HEK293 (cell line): Measurements from ENCODE around the gene SCG3.

Experiments
- CTCF ChIA-PET: fragments of 350-600 bp; formaldehyde crosslinking; extraction: SDS; loops from one replicate; lab custom pipeline; 2021; ENCODE audit warnings: antibody characterized with exemption; lab: Yijun Ruan, JAX
- POLR2A ChIA-PET: fragments of 300-600 bp; formaldehyde crosslinking; extraction: SDS; loops from one replicate; lab custom pipeline; 2020; ENCODE audit warnings: antibody characterized with exemption, inconsistent platforms; lab: Yijun Ruan, JAX
- H3K27ac ChIP-seq: fragments of 200-500 bp; sonication (Bioruptor generic); 2 replicates; pipeline ENCODE4 v1.5.1; 2014; ENCODE audit warnings: low read depth, low read length, control low read depth, inconsistent platforms; ENCODE audit errors: extremely low read depth
- H3K36me3 ChIP-seq, 2 experiments: fragments of 200-500 bp in 1 of 2; sonication (Bioruptor generic) in 1 of 2; 1 replicate in 1 of 2; 2 replicates in 1 of 2; pipeline ENCODE4 v1.5.1; 2014 to 2017; ENCODE audit warnings: inconsistent platforms in 2 of 2, low read length in 2 of 2; ENCODE audit not compliant: control insufficient read depth in 2 of 2, insufficient read depth in 1 of 2
- H3K4me1 ChIP-seq: fragments of 200-500 bp; sonication (Bioruptor generic); 2 replicates; pipeline ENCODE4 v1.5.1; 2014; ENCODE audit warnings: mild to moderate bottlenecking, low read length, inconsistent platforms; ENCODE audit not compliant: control insufficient read depth, insufficient read depth
- H3K4me3 ChIP-seq: 2 replicates; pipeline ENCODE4 v1.5.1; 2011; ENCODE audit warnings: low read depth, mild to moderate bottlenecking, control low read depth, low read length, moderate library complexity
- H3K9me3 ChIP-seq: fragments of 200-500 bp; sonication (Bioruptor generic); 2 replicates; pipeline ENCODE4 v1.5.1; 2014; ENCODE audit warnings: low read depth, low read length, inconsistent platforms; ENCODE audit not compliant: control insufficient read depth, insufficient read depth
- GLI4 ChIP-seq: fragments of 450-650 bp; formaldehyde crosslinking; IDR thresholded peaks from 2 replicates; pipeline ENCODE4 v1.5.1; 2016; ENCODE audit warnings: missing biosample characterization, missing genetic modification characterization
- KLF1 ChIP-seq: fragments of 450-650 bp; formaldehyde crosslinking; IDR thresholded peaks from 2 replicates; pipeline ENCODE4 v1.5.1; 2016; ENCODE audit warnings: missing biosample characterization, missing genetic modification characterization
- OVOL3 ChIP-seq: fragments of 450-650 bp; formaldehyde crosslinking; IDR thresholded peaks from 2 replicates; pipeline ENCODE4 v1.5.1; 2016; ENCODE audit warnings: missing biosample characterization, missing genetic modification characterization
- PRDM1 ChIP-seq: fragments of 450-650 bp; formaldehyde crosslinking; IDR thresholded peaks from 2 replicates; pipeline ENCODE4; 2016; ENCODE audit warnings: missing biosample characterization, missing genetic modification characterization
- SALL2 ChIP-seq: fragments of 450-650 bp; formaldehyde crosslinking; IDR thresholded peaks from 2 replicates; pipeline ENCODE4 v1.5.0; 2017; ENCODE audit warnings: missing biosample characterization, mild to moderate bottlenecking, missing genetic modification characterization, borderline replicate concordance
- SCRT2 ChIP-seq: fragments of 450-650 bp; formaldehyde crosslinking; IDR thresholded peaks from 2 replicates; pipeline ENCODE4 v1.5.1; 2016; ENCODE audit warnings: missing biosample characterization, missing genetic modification characterization
- YY2 ChIP-seq: fragments of 450-650 bp; formaldehyde crosslinking; IDR thresholded peaks from 2 replicates; pipeline ENCODE4 v1.5.1; 2016; ENCODE audit warnings: missing biosample characterization, missing genetic modification characterization
- ZBTB49 ChIP-seq: fragments of 450-650 bp; formaldehyde crosslinking; IDR thresholded peaks from 2 replicates; pipeline ENCODE4 v1.5.1; 2016; ENCODE audit warnings: missing biosample characterization, missing genetic modification characterization, low read depth
- ZFP3 ChIP-seq: fragments of 450-650 bp; formaldehyde crosslinking; IDR thresholded peaks from 2 replicates; pipeline ENCODE4 v1.5.1; 2016; ENCODE audit warnings: low read depth, missing biosample characterization, missing genetic modification characterization
- ZIC2 ChIP-seq: fragments of 450-650 bp; formaldehyde crosslinking; IDR thresholded peaks from 2 replicates; pipeline ENCODE4 v1.5.1; 2016; ENCODE audit warnings: missing biosample characterization, missing genetic modification characterization
- ZNF10 ChIP-seq: fragments of 450-650 bp; formaldehyde crosslinking; IDR thresholded peaks from 2 replicates; pipeline ENCODE4 v1.5.1; 2017; ENCODE audit warnings: missing biosample characterization, missing genetic modification characterization
- ZNF155 ChIP-seq: fragments of 450-650 bp; formaldehyde crosslinking; IDR thresholded peaks from 2 replicates; pipeline ENCODE4 v1.5.1; 2016; ENCODE audit warnings: missing biosample characterization, missing genetic modification characterization
- ZNF184 ChIP-seq: fragments of 450-650 bp; IDR thresholded peaks from 2 replicates; pipeline ENCODE4 v1.5.1; 2018; ENCODE audit warnings: missing biosample characterization, mild to moderate bottlenecking, missing genetic modification characterization
- ZNF202 ChIP-seq: fragments of 450-650 bp; formaldehyde crosslinking; IDR thresholded peaks from 2 replicates; pipeline ENCODE4 v1.5.1; 2016; ENCODE audit warnings: missing biosample characterization, missing genetic modification characterization, borderline replicate concordance
- ZNF214 ChIP-seq: fragments of 450-650 bp; formaldehyde crosslinking; IDR thresholded peaks from 2 replicates; pipeline ENCODE4 v1.5.1; 2017; ENCODE audit warnings: missing biosample characterization, mild to moderate bottlenecking, missing genetic modification characterization, borderline replicate concordance
- ZNF311 ChIP-seq: fragments of 450-650 bp; formaldehyde crosslinking; IDR thresholded peaks from 2 replicates; pipeline ENCODE4 v1.5.1; 2017; ENCODE audit warnings: missing biosample characterization, missing genetic modification characterization, borderline replicate concordance
- ZNF362 ChIP-seq: fragments of 450-650 bp; formaldehyde crosslinking; IDR thresholded peaks from 2 replicates; pipeline ENCODE4 v1.5.1; 2016; ENCODE audit warnings: missing biosample characterization, missing genetic modification characterization
- ZNF416 ChIP-seq: fragments of 450-650 bp; formaldehyde crosslinking; IDR thresholded peaks from 2 replicates; pipeline ENCODE4 v1.5.1; 2016; ENCODE audit warnings: missing biosample characterization, missing genetic modification characterization
- ZNF473 ChIP-seq: fragments of 450-650 bp; formaldehyde crosslinking; IDR thresholded peaks from 2 replicates; pipeline ENCODE4 v1.5.1; 2017; ENCODE audit warnings: missing biosample characterization, missing genetic modification characterization
- ZNF529 ChIP-seq: fragments of 450-650 bp; formaldehyde crosslinking; IDR thresholded peaks from 2 replicates; pipeline ENCODE4 v1.5.1; 2017; ENCODE audit warnings: missing genetic modification characterization, missing biosample characterization; ENCODE audit not compliant: insufficient replicate concordance
- ZNF558 ChIP-seq: fragments of 450-650 bp; formaldehyde crosslinking; IDR thresholded peaks from 2 replicates; pipeline ENCODE4 v1.5.1; 2016; ENCODE audit warnings: missing biosample characterization, missing genetic modification characterization
- ZNF560 ChIP-seq: fragments of 450-650 bp; formaldehyde crosslinking; IDR thresholded peaks from 2 replicates; pipeline ENCODE4 v1.5.1; 2017; ENCODE audit warnings: missing biosample characterization, missing genetic modification characterization, borderline replicate concordance
- ZNF571 ChIP-seq: fragments of 450-650 bp; formaldehyde crosslinking; IDR thresholded peaks from 2 replicates; pipeline ENCODE4 v1.5.0; 2017; ENCODE audit warnings: missing biosample characterization, missing genetic modification characterization
- ZNF585B ChIP-seq: fragments of 450-650 bp; formaldehyde crosslinking; IDR thresholded peaks from 2 replicates; pipeline ENCODE4 v1.5.1; 2016; ENCODE audit warnings: missing biosample characterization, missing genetic modification characterization
- ZNF639 ChIP-seq: fragments of 450-650 bp; formaldehyde crosslinking; IDR thresholded peaks from 2 replicates; pipeline ENCODE4 v1.5.1; 2016; ENCODE audit warnings: missing biosample characterization, missing genetic modification characterization
- TF ChIP-seq, protein P1 (sequence below): fragments of 450-650 bp; formaldehyde crosslinking; IDR thresholded peaks from 2 replicates; pipeline ENCODE4 v1.5.0; 2017; ENCODE audit warnings: missing biosample characterization, missing genetic modification characterization, borderline replicate concordance

Gene SCG3

DNA sequence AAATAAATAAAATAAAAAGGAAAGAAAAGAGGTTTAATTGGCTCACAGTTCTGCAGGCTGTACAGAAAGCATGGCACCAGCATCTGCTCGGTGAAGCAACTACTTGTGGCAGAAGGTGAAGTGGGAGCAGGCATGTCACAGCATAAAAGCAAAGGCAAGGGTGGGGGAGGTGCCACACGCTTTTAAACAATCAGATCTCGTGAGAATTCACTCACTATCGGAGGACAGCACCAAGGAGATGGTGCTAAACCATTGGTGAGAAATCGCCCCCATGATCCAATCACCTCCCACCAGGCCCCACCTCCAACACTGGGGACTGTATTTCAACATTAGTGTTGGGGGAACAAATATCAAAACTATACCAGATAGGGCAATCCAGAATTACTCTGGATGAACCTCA is 15.3 kb downstream of the SCG3 start:
- no peaks in the 10 kb centered on the region for H3K36me3 ChIP-seq
- POLR2A ChIA-PET: no interaction called here
- CTCF ChIA-PET: no interaction called here
- H3K9me3 ChIP-seq: no peaks in the 10 kb centered on the region
- no peak overlapping the region for H3K27ac ChIP-seq
- TF ChIP-seq, protein P1, sequence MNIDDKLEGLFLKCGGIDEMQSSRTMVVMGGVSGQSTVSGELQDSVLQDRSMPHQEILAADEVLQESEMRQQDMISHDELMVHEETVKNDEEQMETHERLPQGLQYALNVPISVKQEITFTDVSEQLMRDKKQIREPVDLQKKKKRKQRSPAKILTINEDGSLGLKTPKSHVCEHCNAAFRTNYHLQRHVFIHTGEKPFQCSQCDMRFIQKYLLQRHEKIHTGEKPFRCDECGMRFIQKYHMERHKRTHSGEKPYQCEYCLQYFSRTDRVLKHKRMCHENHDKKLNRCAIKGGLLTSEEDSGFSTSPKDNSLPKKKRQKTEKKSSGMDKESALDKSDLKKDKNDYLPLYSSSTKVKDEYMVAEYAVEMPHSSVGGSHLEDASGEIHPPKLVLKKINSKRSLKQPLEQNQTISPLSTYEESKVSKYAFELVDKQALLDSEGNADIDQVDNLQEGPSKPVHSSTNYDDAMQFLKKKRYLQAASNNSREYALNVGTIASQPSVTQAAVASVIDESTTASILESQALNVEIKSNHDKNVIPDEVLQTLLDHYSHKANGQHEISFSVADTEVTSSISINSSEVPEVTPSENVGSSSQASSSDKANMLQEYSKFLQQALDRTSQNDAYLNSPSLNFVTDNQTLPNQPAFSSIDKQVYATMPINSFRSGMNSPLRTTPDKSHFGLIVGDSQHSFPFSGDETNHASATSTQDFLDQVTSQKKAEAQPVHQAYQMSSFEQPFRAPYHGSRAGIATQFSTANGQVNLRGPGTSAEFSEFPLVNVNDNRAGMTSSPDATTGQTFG: no peak
- no peak for TF ChIP-seq ZNF639 (tag by site-specific recombination)
- no peak for TF ChIP-seq YY2 (tag by site-specific recombination)
- no peak for TF ChIP-seq ZNF416 (tag by site-specific recombination)
- no peak for TF ChIP-seq GLI4 (tag by site-specific recombination)
- TF ChIP-seq SALL2 (tag by site-specific recombination): no peak
- TF ChIP-seq ZIC2 (tag by site-specific recombination): no peak
- TF ChIP-seq ZNF571 (tag by site-specific recombination): no peak
- TF ChIP-seq ZNF560 (tag by site-specific recombination): no peak
- TF ChIP-seq ZNF362 (tag by site-specific recombination): no peak
- no peak overlapping the region for H3K4me3 ChIP-seq
- no peaks in the 10 kb centered on the region for H3K4me1 ChIP-seq

DNA sequence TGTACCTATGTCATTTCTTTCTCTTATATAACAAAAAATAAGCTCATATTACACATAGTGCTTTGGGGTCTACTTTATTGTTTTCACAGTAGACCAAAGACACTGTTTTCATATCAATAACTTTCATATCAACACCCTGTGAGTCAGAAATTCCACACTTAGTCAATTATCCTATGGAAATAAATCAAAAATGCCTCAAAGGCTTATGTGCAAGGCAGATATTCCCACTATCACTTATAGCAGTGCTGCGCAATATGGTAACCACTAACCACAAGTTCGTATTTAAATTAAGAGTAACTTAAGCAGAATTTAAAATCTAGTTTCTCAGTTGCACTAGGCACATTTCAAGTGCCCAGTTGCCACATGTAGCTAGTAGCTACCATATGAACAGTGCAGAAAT is 15.9 kb downstream of the SCG3 start:
- H3K27ac ChIP-seq: no peak overlapping the region
- TF ChIP-seq OVOL3 (tag by site-specific recombination): no peak
- no peak for TF ChIP-seq PRDM1
- TF ChIP-seq ZNF558: no peak
- TF ChIP-seq KLF1 (tag by site-specific recombination): no peak
- no peak for TF ChIP-seq ZNF184
- no peak for TF ChIP-seq SCRT2 (tag by site-specific recombination)
- TF ChIP-seq ZNF311 (tag by site-specific recombination): no peak
- TF ChIP-seq ZNF155 (tag by site-specific recombination): no peak
- TF ChIP-seq ZNF214 (tag by site-specific recombination): no peak
- no peak for TF ChIP-seq ZNF202 (tag by site-specific recombination)
- TF ChIP-seq ZNF529 (tag by site-specific recombination): no peak
- TF ChIP-seq ZNF585B (tag by site-specific recombination): no peak
- TF ChIP-seq ZBTB49: no peak
- TF ChIP-seq ZNF473: no peak
- no peak for TF ChIP-seq GLI4 (tag by site-specific recombination)
- TF ChIP-seq ZFP3 (tag by site-specific recombination): no peak
- TF ChIP-seq ZNF10 (tag by site-specific recombination): no peak
- H3K36me3 ChIP-seq: no peaks in the 10 kb centered on the region
- CTCF ChIA-PET: no interaction called here
- no peaks in the 10 kb centered on the region for H3K9me3 ChIP-seq
- no peaks in the 10 kb centered on the region for H3K4me1 ChIP-seq
- H3K4me3 ChIP-seq: no peak overlapping the region
- POLR2A ChIA-PET: no interaction called here
